Measurements from ENCODE around the gene OR11G2. TPM values are rescaled to one million over a fixed set of nuclear protein-coding genes. Genes with fewer than 3 reads are reported as not detected.
"Not testable (repeated sequence)": the region's sequence is repeated elsewhere in the genome, so short reads cannot be mapped to it uniquely, and the experiment has no call there.

OR11G2 gene
- total and polyA plus RNA-seq, 2 experiments from 2014 or later, result not detected

GRCh38 chr14:20223410-20223809 lies 32.7 kb downstream of the OR11G2 start, which contains the start of gene OR11H6:
TSS of gene OR11H6 (plus strand) at chr14:20223710. CDS start at chr14:20223710, 0 bp downstream.
- H3K9me3 ChIP-seq (ENCODE audit: low read depth), result no peaks in the 10 kb centered on the region
- TF ChIP-seq CTCF (IDR thresholded peaks at IDR 0.05; ENCODE audit: low read depth, low read length), result no peak
- H3K4me3 ChIP-seq, result no peak within 1 kb of the TSS
- no peaks in the 10 kb centered on the region for H3K4me1 ChIP-seq (ENCODE audit: low read depth)
- no peak within 1 kb of the TSS for H3K27ac ChIP-seq
- no peak for DNase-seq (ENCODE audit: low read depth in 1 of 2, low spot score in 1 of 2)
- H3K27me3 ChIP-seq, result no peaks in the 10 kb centered on the region
- H3K36me3 ChIP-seq, result no peaks in the 10 kb centered on the region

GRCh38 chr14:20228681-20229080 lies 38.0 kb downstream of the OR11G2 start, which contains the start of gene OR11H7:
TSS of gene OR11H7 (plus strand) at chr14:20228981.
- no peak for TF ChIP-seq CTCF (IDR thresholded peaks at IDR 0.05; ENCODE audit: low read depth, low read length)

GRCh38 chr14:20235415-20235814 lies 44.7 kb downstream of the OR11G2 start:
- not testable (repeated sequence) for H3K27ac ChIP-seq; H3K4me1 ChIP-seq (ENCODE audit: low read depth); H3K9me3 ChIP-seq (ENCODE audit: low read depth); H3K4me3 ChIP-seq; H3K36me3 ChIP-seq; H3K27me3 ChIP-seq; DNase-seq (ENCODE audit: low read depth in 1 of 2, low spot score in 1 of 2)

More at GRCh38 chr14:20228681-20229080, 38.0 kb downstream of the OR11G2 start, which contains the start of gene OR11H7:
- DNase-seq (ENCODE audit: low read depth in 1 of 2, low spot score in 1 of 2), result no peak
- Histone ChIP-seq H3K27me3 (no peaks in the 10 kb centered on the region), H3K36me3 (no peaks in the 10 kb centered on the region), H3K27ac (no peak within 1 kb of the TSS), H3K4me3 (no peak within 1 kb of the TSS), H3K4me1 (ENCODE audit: low read depth) (no peaks in the 10 kb centered on the region), H3K9me3 (ENCODE audit: low read depth) (no peaks in the 10 kb centered on the region)

GRCh38 chr14:20247646-20248246 lies 57.0 kb downstream of the OR11G2 start:
- Histone ChIP-seq H3K27ac (no peak overlapping the region), H3K27me3 (no peaks in the 10 kb centered on the region), H3K36me3 (no peaks in the 10 kb centered on the region), H3K9me3 (ENCODE audit: low read depth) (peaks cover 3% of the 10 kb centered on the region), H3K4me3 (no peak overlapping the region), H3K4me1 (ENCODE audit: low read depth) (no peaks in the 10 kb centered on the region)
- TF ChIP-seq CTCF (IDR thresholded peaks at IDR 0.05; ENCODE audit: low read depth, low read length), result no peak
- DNase-seq (ENCODE audit: low read depth in 1 of 2, low spot score in 1 of 2), result no peak

Other genes starting within 250 kb of the OR11G2 start
- gene OR4K15, start 215.3 kb upstream of the OR11G2 start, total RNA-seq, result not detected in 2 replicates
- not detected in 2 replicates for gene OR4K15, start 215.3 kb upstream of the OR11G2 start, polyA plus RNA-seq
- gene OR4Q2, start 188.7 kb upstream of the OR11G2 start, total RNA-seq, result not detected in 2 replicates
- gene OR4Q2, start 188.7 kb upstream of the OR11G2 start, polyA plus RNA-seq, result not detected in 2 replicates
- not detected in 2 replicates for gene OR4K14, start 171.6 kb upstream of the OR11G2 start, total RNA-seq
- gene OR4K14, start 171.6 kb upstream of the OR11G2 start, polyA plus RNA-seq, result not detected in 2 replicates
- not detected in 2 replicates for gene OR4K13, start 154.9 kb upstream of the OR11G2 start, total RNA-seq
- not detected in 2 replicates for gene OR4K13, start 154.9 kb upstream of the OR11G2 start, polyA plus RNA-seq
- not detected in 2 replicates for gene OR4L1, start 130.9 kb upstream of the OR11G2 start, total RNA-seq
- gene OR4L1, start 130.9 kb upstream of the OR11G2 start, polyA plus RNA-seq, result not detected in 2 replicates
- gene OR4K17, start 80.2 kb upstream of the OR11G2 start, total RNA-seq, result not detected in 2 replicates
- gene OR4K17, start 80.2 kb upstream of the OR11G2 start, polyA plus RNA-seq, result not detected in 2 replicates
- gene OR4N5, start 52.1 kb upstream of the OR11G2 start, total RNA-seq, result not detected in 2 replicates
- not detected in 2 replicates for gene OR4N5, start 52.1 kb upstream of the OR11G2 start, polyA plus RNA-seq
- gene OR11H6, start 32.8 kb downstream of the OR11G2 start, total RNA-seq, result not detected in 2 replicates
- not detected in 2 replicates for gene OR11H6, start 32.8 kb downstream of the OR11G2 start, polyA plus RNA-seq
- not detected in 2 replicates for gene OR11H7, start 38.1 kb downstream of the OR11G2 start, total RNA-seq
- not detected in 2 replicates for gene OR11H7, start 38.1 kb downstream of the OR11G2 start, polyA plus RNA-seq
- not detected in 2 replicates for gene OR11H4, start 48.4 kb downstream of the OR11G2 start, total RNA-seq
- gene OR11H4, start 48.4 kb downstream of the OR11G2 start, polyA plus RNA-seq, result not detected in 2 replicates
- gene TTC5, start 115.1 kb downstream of the OR11G2 start, total RNA-seq, result 10.6 and 13.9 TPM in 2 replicates
- 19.4 and 25.9 TPM in 2 replicates for gene TTC5, start 115.1 kb downstream of the OR11G2 start, polyA plus RNA-seq
- gene CCNB1IP1, start 142.4 kb downstream of the OR11G2 start, total RNA-seq, result 152 and 161 TPM in 2 replicates
- 63.7 and 76.9 TPM in 2 replicates for gene CCNB1IP1, start 142.4 kb downstream of the OR11G2 start, polyA plus RNA-seq
- gene PARP2, start 152.7 kb downstream of the OR11G2 start, total RNA-seq, result 20.0 and 27.0 TPM in 2 replicates
- 61.1 and 97.9 TPM in 2 replicates for gene PARP2, start 152.7 kb downstream of the OR11G2 start, polyA plus RNA-seq
- gene TEP1, start 222.6 kb downstream of the OR11G2 start, total RNA-seq, result 8.2 and 8.5 TPM in 2 replicates
- 4.3 and 5.1 TPM in 2 replicates for gene TEP1, start 222.6 kb downstream of the OR11G2 start, polyA plus RNA-seq
- 0.18 TPM in 1 of 2 replicates, not detected in the other for gene KLHL33, start 245.3 kb downstream of the OR11G2 start, total RNA-seq
- 0.04 TPM in 1 of 2 replicates, not detected in the other for gene KLHL33, start 245.3 kb downstream of the OR11G2 start, polyA plus RNA-seq

All from cardiac muscle cell (in vitro differentiated cells and primary cell).